C4-2B (cell line): Measurements from ENCODE around the gene GNAZ.
A peak's percentile ranks its signal among the peaks of the same experiment; 100 is the strongest.

Experiments
- H3K27ac ChIP-seq: fragments of 450-650 bp; 2 replicates; pipeline ENCODE4 v1.5.1; 2017
- ZFX ChIP-seq: fragments of 450-650 bp; IDR thresholded peaks from 2 replicates; pipeline ENCODE4 v1.6.1; 2017
- TF ChIP-seq, protein P1 (sequence below): fragments of 450-650 bp; conservative IDR thresholded peaks from 2 replicates; pipeline ENCODE4 v1.5.1; 2017; ENCODE audit warnings: mild to moderate bottlenecking

GNAZ gene

DNA sequence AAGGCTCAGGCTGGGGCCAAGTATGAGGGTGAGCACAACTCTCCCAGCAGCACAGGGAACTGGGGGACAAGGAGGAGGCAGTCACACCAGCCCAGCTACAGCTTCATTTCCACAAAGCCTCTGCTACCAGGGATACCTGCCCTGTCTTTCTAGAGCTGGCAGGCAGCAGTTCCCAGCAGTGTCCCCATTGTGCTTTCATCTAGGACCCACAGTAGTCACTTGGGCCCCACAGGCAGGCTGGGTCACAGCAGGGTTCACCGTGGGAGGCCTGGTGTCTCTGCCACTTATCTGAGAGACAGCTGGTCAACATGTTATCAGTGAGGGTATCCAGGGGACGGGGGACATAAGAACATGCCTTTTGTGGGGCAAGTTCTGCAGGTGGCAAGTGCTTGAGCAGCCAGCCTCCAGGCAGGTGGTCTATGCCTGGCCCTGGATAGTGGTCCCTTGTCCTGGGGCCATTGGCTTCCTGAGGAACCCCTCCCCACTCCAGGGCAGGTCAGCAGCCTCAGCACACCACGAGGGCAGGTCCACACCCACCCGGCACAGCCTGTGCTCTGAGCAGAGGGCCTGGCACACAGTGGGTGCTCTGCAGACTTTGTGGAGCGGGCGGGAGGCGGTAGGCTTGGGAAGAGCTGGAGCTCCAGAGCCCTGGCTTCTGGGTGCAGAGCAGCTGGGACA, 29.9 kb downstream of the GNAZ start:
- peak overlapping the region; percentile 85 for H3K27ac ChIP-seq
- TF ChIP-seq ZFX, result no peak
- TF ChIP-seq, protein P1, sequence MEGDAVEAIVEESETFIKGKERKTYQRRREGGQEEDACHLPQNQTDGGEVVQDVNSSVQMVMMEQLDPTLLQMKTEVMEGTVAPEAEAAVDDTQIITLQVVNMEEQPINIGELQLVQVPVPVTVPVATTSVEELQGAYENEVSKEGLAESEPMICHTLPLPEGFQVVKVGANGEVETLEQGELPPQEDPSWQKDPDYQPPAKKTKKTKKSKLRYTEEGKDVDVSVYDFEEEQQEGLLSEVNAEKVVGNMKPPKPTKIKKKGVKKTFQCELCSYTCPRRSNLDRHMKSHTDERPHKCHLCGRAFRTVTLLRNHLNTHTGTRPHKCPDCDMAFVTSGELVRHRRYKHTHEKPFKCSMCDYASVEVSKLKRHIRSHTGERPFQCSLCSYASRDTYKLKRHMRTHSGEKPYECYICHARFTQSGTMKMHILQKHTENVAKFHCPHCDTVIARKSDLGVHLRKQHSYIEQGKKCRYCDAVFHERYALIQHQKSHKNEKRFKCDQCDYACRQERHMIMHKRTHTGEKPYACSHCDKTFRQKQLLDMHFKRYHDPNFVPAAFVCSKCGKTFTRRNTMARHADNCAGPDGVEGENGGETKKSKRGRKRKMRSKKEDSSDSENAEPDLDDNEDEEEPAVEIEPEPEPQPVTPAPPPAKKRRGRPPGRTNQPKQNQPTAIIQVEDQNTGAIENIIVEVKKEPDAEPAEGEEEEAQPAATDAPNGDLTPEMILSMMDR, result no peak

DNA sequence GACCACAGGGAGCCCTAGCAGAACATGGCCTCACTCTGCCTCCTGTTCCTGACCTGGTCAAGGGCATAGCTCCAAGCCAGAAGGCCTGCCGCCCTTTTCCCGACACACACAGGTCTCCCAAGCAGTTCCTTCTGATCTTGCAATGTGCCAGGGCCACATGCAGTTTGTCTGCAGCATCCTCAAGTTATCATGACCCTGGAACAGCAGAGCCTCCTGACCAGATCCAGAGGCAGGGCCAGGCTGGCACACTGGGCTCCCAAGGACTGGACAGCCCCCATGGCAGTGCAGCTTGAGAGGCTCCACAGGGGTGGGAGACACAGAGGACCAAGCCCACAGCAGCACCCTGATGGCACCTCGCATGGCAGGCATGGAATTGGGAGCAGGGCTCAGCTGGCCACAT, 31.2 kb downstream of the GNAZ start:
- TF ChIP-seq, protein P1, result no peak
- TF ChIP-seq ZFX, result no peak
- no peak overlapping the region for H3K27ac ChIP-seq

DNA sequence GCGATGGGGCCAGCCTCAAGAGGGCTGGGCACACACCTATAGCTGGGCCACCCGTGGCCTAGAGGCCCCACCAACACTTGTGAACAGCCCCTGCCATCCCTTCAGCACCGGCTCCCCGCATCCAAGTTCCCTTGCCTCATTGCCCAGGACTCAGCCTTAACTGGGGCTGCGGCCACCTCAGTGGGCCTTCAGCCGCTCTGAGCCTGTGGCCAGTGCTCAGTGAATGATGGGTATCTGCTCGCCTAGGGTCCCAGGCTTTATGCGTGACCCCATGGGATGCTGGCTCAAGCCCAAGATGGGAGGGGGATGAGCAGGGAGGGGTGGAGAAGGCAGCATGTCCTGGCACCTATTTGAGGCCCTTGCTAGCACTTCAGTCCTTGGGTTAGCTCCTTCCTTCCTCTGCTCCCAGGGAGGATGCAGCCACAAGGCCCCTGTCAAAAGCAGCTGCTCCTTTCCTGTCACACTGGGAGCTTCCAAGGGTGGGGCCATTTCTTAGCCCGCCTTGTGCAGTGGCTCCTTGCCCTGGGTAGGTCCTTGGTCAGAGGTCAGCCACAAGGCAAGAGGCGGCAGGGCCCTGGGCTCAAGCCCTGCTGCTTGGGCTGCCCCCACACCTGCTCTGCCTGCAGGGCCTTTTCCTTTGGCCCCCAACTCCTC, 31.8 kb downstream of the GNAZ start:
- TF ChIP-seq, protein P1, result no peak
- TF ChIP-seq ZFX, result no peak

DNA sequence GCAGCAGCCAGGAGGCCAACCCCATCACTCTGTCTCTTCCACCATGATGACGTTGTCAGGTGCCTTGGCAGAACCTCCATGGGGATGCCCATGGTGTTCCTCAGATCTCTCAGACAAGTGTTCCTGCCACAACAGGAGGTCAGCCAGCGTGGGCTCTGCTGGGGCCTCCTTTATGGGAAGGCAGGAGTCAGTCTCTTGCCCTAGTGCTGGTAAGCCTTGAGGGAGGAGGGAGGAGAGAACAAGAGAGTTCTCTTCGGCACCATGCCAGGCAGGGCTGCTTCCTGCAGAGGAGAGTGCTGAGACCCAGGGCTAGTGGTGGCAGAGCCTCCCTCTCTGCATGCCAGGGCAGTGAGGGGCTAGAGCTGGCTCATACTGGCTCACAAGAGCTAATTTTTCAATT, 32.5 kb downstream of the GNAZ start:
- H3K27ac ChIP-seq, result no peak overlapping the region

More for the DNA sequence above, 31.8 kb downstream of the GNAZ start:
- H3K27ac ChIP-seq, result no peak overlapping the region

DNA sequence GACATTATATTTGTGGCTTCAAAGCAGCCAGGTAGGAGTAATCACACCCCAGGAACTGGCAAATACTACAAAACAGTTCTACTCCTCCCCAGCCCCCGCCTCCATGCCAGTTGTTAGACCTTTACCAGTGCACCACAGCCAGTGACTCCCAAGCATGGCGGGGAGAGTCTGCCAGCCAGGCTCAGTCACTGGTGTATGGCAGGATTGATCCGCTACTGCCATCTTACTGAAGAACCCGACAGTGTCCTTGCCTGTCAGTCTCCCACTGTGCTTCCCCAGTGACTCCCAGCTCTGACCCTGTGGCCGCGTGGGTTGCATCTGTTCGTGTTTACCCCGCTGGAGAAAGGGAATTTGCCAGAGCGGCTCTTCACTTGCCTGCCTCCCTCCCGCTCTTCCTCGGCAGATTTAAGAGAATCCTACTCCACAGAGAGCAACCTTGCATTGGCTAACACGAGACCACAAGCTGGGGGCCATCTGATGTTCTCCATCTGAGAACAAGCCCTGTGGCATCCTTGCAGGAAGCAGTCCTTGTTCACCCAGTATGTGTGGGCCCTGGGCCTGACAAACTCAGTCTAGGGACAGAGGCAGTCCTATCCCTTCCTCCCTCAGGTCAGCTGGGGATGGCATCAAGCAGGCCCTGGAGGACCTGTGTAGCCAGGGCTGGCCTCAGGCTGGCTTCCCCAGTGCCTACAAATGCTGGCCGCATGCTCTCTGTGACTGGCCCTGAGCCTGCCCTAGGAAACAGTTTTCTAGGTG, 33.1 kb downstream of the GNAZ start:
- no peak overlapping the region for H3K27ac ChIP-seq
- TF ChIP-seq, protein P1, result no peak
- no peak for TF ChIP-seq ZFX

More for the DNA sequence above, 32.5 kb downstream of the GNAZ start:
- no peak for TF ChIP-seq ZFX
- TF ChIP-seq, protein P1, result no peak

DNA sequence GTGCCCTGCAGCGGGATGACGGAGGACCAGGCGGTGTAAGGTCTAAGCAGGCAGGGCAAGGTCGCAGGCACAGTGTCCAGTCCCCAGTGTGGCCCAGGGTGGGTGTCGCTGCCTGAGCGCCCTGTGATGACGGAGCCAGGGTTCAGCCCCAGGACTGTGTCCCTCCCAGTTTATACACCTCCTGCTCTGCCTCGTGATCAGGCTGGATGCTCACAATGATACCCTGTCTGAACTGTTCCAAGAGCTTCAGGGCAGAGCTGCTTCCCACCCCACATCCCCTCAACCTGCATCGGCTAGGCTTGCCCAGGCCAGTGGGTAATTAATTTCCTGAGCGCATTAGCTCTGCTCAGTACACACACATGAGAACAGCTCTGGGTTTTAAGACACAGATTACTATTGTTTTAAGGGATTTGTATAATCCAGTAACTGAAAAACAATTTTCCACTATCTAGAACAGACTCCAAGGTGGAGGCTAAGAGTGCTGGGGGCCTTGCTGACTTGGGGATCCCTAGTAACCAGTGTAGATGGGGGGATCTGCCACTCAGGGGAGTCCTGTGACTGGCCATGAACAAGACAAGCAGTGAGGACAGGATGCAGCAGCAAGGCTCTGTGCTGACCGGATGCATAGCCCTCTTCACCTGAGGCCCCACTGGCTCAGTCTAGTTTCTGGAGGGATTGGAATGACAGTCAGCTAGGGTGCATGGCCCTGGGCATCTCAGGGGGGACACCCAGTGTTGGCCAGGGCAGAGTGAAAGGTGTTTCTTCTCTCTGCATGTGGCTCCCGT, 34.1 kb downstream of the GNAZ start:
- no peak for TF ChIP-seq ZFX
- TF ChIP-seq, protein P1, result no peak
- H3K27ac ChIP-seq, result no peak overlapping the region; the same call in 1 of the 2 replicates
